SK-N-SH (cell line): ENCODE results near the gene CUX1. TPM values are rescaled to one million over a fixed set of nuclear protein-coding genes. Genes with fewer than 3 reads are reported as not detected.

Experiments used
- CTCF ChIA-PET: fragments of 300-600, 350-600 bp; formaldehyde crosslinking; extraction: SDS; loops from one replicate; lab custom pipeline; 2021; lab: Yijun Ruan, JAX
- POLR2A ChIA-PET: fragments of 350-600 bp; sonication (Branson Sonifier 250); formaldehyde crosslinking; extraction: SDS; loops from one replicate; lab custom pipeline; 2020; ENCODE audit warnings: antibody characterized with exemption, inconsistent platforms; lab: Yijun Ruan, JAX
- DNase-seq: peaks from one replicate; pipeline ENCODE4 v3.0.0; 2012
- H2AFZ ChIP-seq: fragments of 200-600 bp; sonication (generic); 2 replicates; pipeline ENCODE4 v1.8.1; 2016; ENCODE audit warnings: antibody characterized with exemption, mild to moderate bottlenecking, low read depth
- H3F3A ChIP-seq: fragments of 200-600 bp; sonication (generic); replicated peaks from 2 replicates; pipeline ENCODE3; 2016; ENCODE audit warnings: antibody characterized with exemption, mild to moderate bottlenecking; ENCODE audit not compliant: insufficient read depth
- H3K27ac ChIP-seq, 2 experiments: fragments of 200-500 bp in 1 of 2; fragments of 200-600 bp in 1 of 2; sonication (Bioruptor generic) in 1 of 2; sonication (generic), shearing (Covaris generic) in 1 of 2; 2 replicates each; pipeline versions ENCODE4 v1.5.1 to v1.6.1; 2014 to 2016; ENCODE audit warnings: low read depth in 2 of 2, inconsistent platforms in 1 of 2, low read length in 1 of 2, mild to moderate bottlenecking in 1 of 2, mixed read lengths in 1 of 2
- H3K27me3 ChIP-seq: fragments of 200-600 bp; sonication (generic), shearing (Covaris generic); 2 replicates; pipeline ENCODE4 v1.6.1; 2016; ENCODE audit warnings: mixed run types; ENCODE audit not compliant: insufficient read depth
- H3K36me3 ChIP-seq, 2 experiments: fragments of 200-500 bp in 1 of 2; fragments of 200-600 bp in 1 of 2; sonication (Bioruptor generic) in 1 of 2; sonication (generic) in 1 of 2; replicated peaks in 1 of 2; 2 replicates each; pipeline versions ENCODE3 to v1.5.1; 2014 to 2016; ENCODE audit warnings: low read length in 1 of 2, mild to moderate bottlenecking in 1 of 2; ENCODE audit not compliant: insufficient read depth in 2 of 2, control insufficient read depth in 1 of 2
- H3K4me1 ChIP-seq, 2 experiments: fragments of 200-500 bp in 1 of 2; fragments of 200-600 bp in 1 of 2; sonication (Bioruptor generic) in 1 of 2; sonication (generic), shearing (Covaris generic) in 1 of 2; 2 replicates each; pipeline versions ENCODE4 v1.5.1 to v1.6.1; 2014 to 2016; ENCODE audit warnings: low read depth in 1 of 2, low read length in 1 of 2, mixed run types in 1 of 2; ENCODE audit not compliant: insufficient read depth in 2 of 2, control insufficient read depth in 1 of 2
- H3K4me2 ChIP-seq: fragments of 200-600 bp; sonication (generic), shearing (Covaris generic); 2 replicates; pipeline ENCODE4 v1.6.1; 2017; ENCODE audit warnings: mixed run types
- H3K4me3 ChIP-seq, 2 experiments: fragments of 200-500 bp in 1 of 2; fragments of 200-600 bp in 1 of 2; sonication (Bioruptor generic) in 1 of 2; sonication (generic), shearing (Covaris generic) in 1 of 2; 2 replicates each; pipeline versions ENCODE4 v1.5.1 to v1.8.1; 2014 to 2016; ENCODE audit warnings: low read depth in 2 of 2, inconsistent platforms in 1 of 2, low read length in 1 of 2, mild to moderate bottlenecking in 1 of 2, mixed read lengths in 1 of 2, moderate library complexity in 1 of 2
- H3K79me2 ChIP-seq: fragments of 200-600 bp; sonication (generic); 2 replicates; pipeline ENCODE4 v1.8.1; 2017; ENCODE audit warnings: mild to moderate bottlenecking; ENCODE audit not compliant: insufficient read depth
- H3K9ac ChIP-seq: fragments of 200-600 bp; sonication (generic); 2 replicates; pipeline ENCODE4 v1.6.1; 2017; ENCODE audit warnings: mixed run types
- H3K9me2 ChIP-seq: fragments of 200-600 bp; sonication (generic); 2 replicates; pipeline ENCODE4 v1.6.1; 2017; ENCODE audit warnings: mixed run types
- H3K9me3 ChIP-seq: fragments of 200-600 bp; sonication (generic); 2 replicates; pipeline ENCODE4 v1.6.1; 2017; ENCODE audit warnings: mixed run types, mild to moderate bottlenecking, moderate library complexity
- H4K20me1 ChIP-seq: fragments of 200-600 bp; sonication (generic); 2 replicates; pipeline ENCODE4 v1.6.1; 2017; ENCODE audit warnings: mild to moderate bottlenecking, mixed run types; ENCODE audit not compliant: insufficient read depth
- CHD2 ChIP-seq: fragments of 150-350 bp; IDR thresholded peaks from 2 replicates; pipeline ENCODE4 v1.6.1; 2018; ENCODE audit warnings: low read length; ENCODE audit not compliant: partially characterized antibody
- EZH2phosphoT487 ChIP-seq: fragments of 200-600 bp; sonication (generic); IDR thresholded peaks from 2 replicates; pipeline ENCODE4 v1.6.1; 2017; ENCODE audit warnings: low read depth, mixed run types, mild to moderate bottlenecking, antibody characterized with exemption, moderate library complexity, borderline replicate concordance
- GABPA ChIP-seq: IDR thresholded peaks from 2 replicates; pipeline ENCODE4 v1.4.0; 2012; ENCODE audit warnings: low read depth, mild to moderate bottlenecking
- GATA2 ChIP-seq: sonication (generic); formaldehyde crosslinking; IDR thresholded peaks from 2 replicates; pipeline ENCODE4 v1.5.0; 2020; ENCODE audit warnings: mild to moderate bottlenecking, missing genetic modification reagents
- IRF3 ChIP-seq: fragments of 150-350 bp; IDR thresholded peaks from 2 replicates; pipeline ENCODE4 v1.6.1; 2016; ENCODE audit warnings: mild to moderate bottlenecking, low read depth, low read length
- JUND ChIP-seq: IDR thresholded peaks from 2 replicates; pipeline ENCODE4 v1.4.0; 2012
- MEF2A ChIP-seq: IDR thresholded peaks from 2 replicates; pipeline ENCODE4 v1.4.0; 2012; ENCODE audit warnings: low read depth, borderline replicate concordance
- MXI1 ChIP-seq: IDR thresholded peaks from 2 replicates; pipeline ENCODE4 v1.6.1; 2012; ENCODE audit warnings: mild to moderate bottlenecking, low read depth, low read length, improper control_type of control experiment
- NFIC ChIP-seq: IDR thresholded peaks from 2 replicates; pipeline ENCODE4 v1.4.0; 2012; ENCODE audit warnings: borderline replicate concordance
- RAD21 ChIP-seq: IDR thresholded peaks from 2 replicates; pipeline ENCODE4 v1.6.1; 2012; ENCODE audit warnings: mild to moderate bottlenecking, low read length
- RFX5 ChIP-seq: IDR thresholded peaks from 2 replicates; pipeline ENCODE4 v1.6.1; 2012; ENCODE audit warnings: mild to moderate bottlenecking, improper control_type of control experiment, low read length
- RXRA ChIP-seq: IDR thresholded peaks from 2 replicates; pipeline ENCODE4 v1.4.0; 2012; ENCODE audit warnings: low read depth, mild to moderate bottlenecking, borderline replicate concordance
- SIN3A ChIP-seq: IDR thresholded peaks from 2 replicates; pipeline ENCODE4 v1.6.1; 2012; ENCODE audit warnings: low read depth, mild to moderate bottlenecking, low read length, moderate library complexity, borderline replicate concordance
- SMC3 ChIP-seq: IDR thresholded peaks from 2 replicates; pipeline ENCODE4 v1.6.1; 2012; ENCODE audit warnings: low read depth, low read length, improper control_type of control experiment
- TAF1 ChIP-seq: IDR thresholded peaks from 2 replicates; pipeline ENCODE4 v1.6.1; 2012; ENCODE audit warnings: low read depth, mild to moderate bottlenecking, low read length, moderate library complexity, borderline replicate concordance
- USF1 ChIP-seq: IDR thresholded peaks from 2 replicates; pipeline ENCODE4 v1.4.0; 2012; ENCODE audit warnings: low read depth, borderline replicate concordance
- WGBS: methylation state at CpG from one replicate; pipeline ENCODE4 v1.1.6; 2017; ENCODE audit warnings: low lambda C conversion rate; 5-methylcytosine and 5-hydroxymethylcytosine counted together
- polyA plus RNA-seq, 3 experiments: library from polyadenylated mRNA; depleted of rRNA; stranded (reverse); fragments of >200 nt; gene quantifications; 2 replicates each; pipeline ENCODE4 v1.2.3, GENCODE V29; 2012
- TF ChIP-seq, protein P1 (sequence below): IDR thresholded peaks from 2 replicates; pipeline ENCODE4 v1.4.0; 2012; ENCODE audit warnings: low read depth
- TF ChIP-seq, protein P2 (sequence below): fragments of 150-350 bp; IDR thresholded peaks from 2 replicates; pipeline ENCODE4 v1.6.1; 2017; ENCODE audit warnings: antibody characterized with exemption, low read length, low read depth, borderline replicate concordance
- TF ChIP-seq, protein P3 (sequence below): fragments of 200-600 bp; sonication (generic); IDR thresholded peaks from 2 replicates; pipeline ENCODE4 v1.6.1; 2017; ENCODE audit warnings: antibody characterized with exemption, mild to moderate bottlenecking, moderate library complexity

Gene CUX1
- polyA plus RNA-seq, 1 of the 3 experiments (the other 2 are of a cell fraction) = 68.6 TPM

GRCh38 chr7:102239206-102239820, 421.9 kb downstream of the CUX1 start:
- H3K9ac ChIP-seq = no peak overlapping the region
- DNase-seq = no peak
- no peak overlapping the region for H3K4me2 ChIP-seq
- H3K27me3 ChIP-seq = no peaks in the 10 kb centered on the region
- no peak overlapping the region for H2AFZ ChIP-seq
- no peaks in the 10 kb centered on the region for H3K9me3 ChIP-seq
- H3K9me2 ChIP-seq = no peaks in the 10 kb centered on the region
- TF ChIP-seq, protein P1, sequence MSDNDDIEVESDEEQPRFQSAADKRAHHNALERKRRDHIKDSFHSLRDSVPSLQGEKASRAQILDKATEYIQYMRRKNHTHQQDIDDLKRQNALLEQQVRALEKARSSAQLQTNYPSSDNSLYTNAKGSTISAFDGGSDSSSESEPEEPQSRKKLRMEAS = no peak
- TF ChIP-seq MXI1 (no peak), SMC3 (no peak), IRF3 (no peak), SIN3A (no peak), JUND (no peak), MEF2A (no peak), RXRA (no peak), RAD21 (no peak), CHD2 (no peak), GABPA (no peak), TAF1 (no peak), USF1 (no peak), NFIC (no peak), RFX5 (no peak), EZH2phosphoT487 (no peak), GATA2 (CRISPR knock-in tag) (no peak)
- TF ChIP-seq, protein P2, sequence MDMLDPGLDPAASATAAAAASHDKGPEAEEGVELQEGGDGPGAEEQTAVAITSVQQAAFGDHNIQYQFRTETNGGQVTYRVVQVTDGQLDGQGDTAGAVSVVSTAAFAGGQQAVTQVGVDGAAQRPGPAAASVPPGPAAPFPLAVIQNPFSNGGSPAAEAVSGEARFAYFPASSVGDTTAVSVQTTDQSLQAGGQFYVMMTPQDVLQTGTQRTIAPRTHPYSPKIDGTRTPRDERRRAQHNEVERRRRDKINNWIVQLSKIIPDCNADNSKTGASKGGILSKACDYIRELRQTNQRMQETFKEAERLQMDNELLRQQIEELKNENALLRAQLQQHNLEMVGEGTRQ = no peak
- TF ChIP-seq, protein P3, sequence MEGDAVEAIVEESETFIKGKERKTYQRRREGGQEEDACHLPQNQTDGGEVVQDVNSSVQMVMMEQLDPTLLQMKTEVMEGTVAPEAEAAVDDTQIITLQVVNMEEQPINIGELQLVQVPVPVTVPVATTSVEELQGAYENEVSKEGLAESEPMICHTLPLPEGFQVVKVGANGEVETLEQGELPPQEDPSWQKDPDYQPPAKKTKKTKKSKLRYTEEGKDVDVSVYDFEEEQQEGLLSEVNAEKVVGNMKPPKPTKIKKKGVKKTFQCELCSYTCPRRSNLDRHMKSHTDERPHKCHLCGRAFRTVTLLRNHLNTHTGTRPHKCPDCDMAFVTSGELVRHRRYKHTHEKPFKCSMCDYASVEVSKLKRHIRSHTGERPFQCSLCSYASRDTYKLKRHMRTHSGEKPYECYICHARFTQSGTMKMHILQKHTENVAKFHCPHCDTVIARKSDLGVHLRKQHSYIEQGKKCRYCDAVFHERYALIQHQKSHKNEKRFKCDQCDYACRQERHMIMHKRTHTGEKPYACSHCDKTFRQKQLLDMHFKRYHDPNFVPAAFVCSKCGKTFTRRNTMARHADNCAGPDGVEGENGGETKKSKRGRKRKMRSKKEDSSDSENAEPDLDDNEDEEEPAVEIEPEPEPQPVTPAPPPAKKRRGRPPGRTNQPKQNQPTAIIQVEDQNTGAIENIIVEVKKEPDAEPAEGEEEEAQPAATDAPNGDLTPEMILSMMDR = no peak
- CTCF ChIA-PET = interaction anchor here (0.8 to 5.5 kb wide), 5 partner anchors 14 to 636 kb away, joined by 3 to 68 read pairs (median 5); no protein-coding TSS in a partner anchor
- 97% methylated on average over 35 of the region's 35 CpGs for WGBS
- H3K27ac ChIP-seq = no peak overlapping the region
- H4K20me1 ChIP-seq = no peaks in the 10 kb centered on the region
- H3K36me3 ChIP-seq = peaks cover 9 to 32% of the 10 kb centered on the region in 2 experiments
- H3F3A ChIP-seq = no peaks in the 10 kb centered on the region
- POLR2A ChIA-PET = no interaction called here
- no peaks in the 10 kb centered on the region for H3K79me2 ChIP-seq
- H3K4me3 ChIP-seq = no peak overlapping the region
- peaks cover 0 to 2% of the 10 kb centered on the region in 2 experiments; a peak in 1 of 4 replicates for H3K4me1 ChIP-seq
